CD14-positive monocyte (primary cell): ENCODE measurements around the gene SRPRB. TPM values are rescaled to one million over a fixed set of nuclear protein-coding genes. Genes with fewer than 3 reads are reported as not detected.

ENCODE experiments used
- DNase-seq, 3 donors: peaks; one replicate each; pipeline ENCODE4 v3.0.0-alpha.2; 2011 to 2022
- H2AFZ ChIP-seq: 2 replicates; pipeline ENCODE4 v1.6.0; 2012; ENCODE audit warnings: mild to moderate bottlenecking, low read depth, low read length, inconsistent platforms; ENCODE audit not compliant: insufficient read depth, poor library complexity, severe bottlenecking
- H3K27ac ChIP-seq, 2 donors: 1 replicate in 1 of 2; 2 replicates in 1 of 2; pipeline ENCODE4 v1.5.1; 2012 to 2013; ENCODE audit warnings: low read length in 2 of 2, control low read depth in 1 of 2, inconsistent platforms in 1 of 2, low read depth in 1 of 2, mild to moderate bottlenecking in 1 of 2
- H3K27me3 ChIP-seq, 2 donors: one replicate each; pipeline versions ENCODE4 v1.6.0 to v1.6.1; 2011 to 2013; ENCODE audit warnings: low read length in 2 of 2; ENCODE audit not compliant: control insufficient read depth in 2 of 2, insufficient read depth in 2 of 2
- H3K36me3 ChIP-seq, 2 donors: replicated peaks in 1 of 2; 1 replicate in 1 of 2; 2 replicates in 1 of 2; pipeline versions ENCODE4 v1.5.1 to v1.6.1; 2012 to 2013; ENCODE audit warnings: low read length in 2 of 2, control low read depth in 1 of 2, inconsistent platforms in 1 of 2, mild to moderate bottlenecking in 1 of 2; ENCODE audit not compliant: insufficient read depth in 2 of 2, control insufficient read depth in 1 of 2
- H3K4me1 ChIP-seq, 2 donors: 1 replicate in 1 of 2; 2 replicates in 1 of 2; pipeline versions ENCODE4 v1.5.1 to v1.6.1; 2012 to 2013; ENCODE audit warnings: low read length in 2 of 2, control low read depth in 1 of 2, inconsistent platforms in 1 of 2, mild to moderate bottlenecking in 1 of 2, moderate library complexity in 1 of 2; ENCODE audit not compliant: insufficient read depth in 2 of 2, control insufficient read depth in 1 of 2
- H3K4me2 ChIP-seq: replicated peaks from 2 replicates; pipeline ENCODE3; 2012; ENCODE audit warnings: low read length, moderate library complexity, mild to moderate bottlenecking; ENCODE audit not compliant: poor library complexity, severe bottlenecking; ENCODE audit errors: extremely low read depth
- H3K4me3 ChIP-seq, 3 experiments: fragments of 200-600 bp in 1 of 3; sonication (generic) in 1 of 3; replicated peaks in 1 of 3; 1 replicate in 2 of 3; 2 replicates in 1 of 3; pipeline ENCODE4 v1.5.1; 2011 to 2013; ENCODE audit warnings: low read length in 3 of 3, mild to moderate bottlenecking in 3 of 3, control low read depth in 2 of 3, low read depth in 2 of 3, inconsistent platforms in 1 of 3, moderate library complexity in 1 of 3
- H3K79me2 ChIP-seq: 2 replicates; pipeline ENCODE4 v1.6.0; 2012; ENCODE audit warnings: mild to moderate bottlenecking, control low read depth, inconsistent platforms, low read length, moderate library complexity; ENCODE audit not compliant: insufficient read depth
- H3K9ac ChIP-seq: 2 replicates; pipeline ENCODE4 v1.6.0; 2017; ENCODE audit warnings: low read length, mild to moderate bottlenecking; ENCODE audit not compliant: insufficient read depth, poor library complexity, severe bottlenecking
- H3K9me3 ChIP-seq, 2 donors: replicated peaks in 1 of 2; 1 replicate in 1 of 2; 2 replicates in 1 of 2; pipeline versions ENCODE4 v1.5.1 to v1.6.1; 2012 to 2013; ENCODE audit warnings: low read length in 2 of 2, control low read depth in 1 of 2; ENCODE audit not compliant: control insufficient read depth in 1 of 2, insufficient read depth in 1 of 2
- H4K20me1 ChIP-seq: 2 replicates; pipeline ENCODE4 v1.6.0; 2012; ENCODE audit warnings: mild to moderate bottlenecking, low read length, control low read depth, moderate library complexity; ENCODE audit not compliant: insufficient read depth
- H3K27ac Mint-ChIP-seq, 7 donors: one replicate each; pipeline ENCODE4 v1.8.0; 2020; ENCODE audit warnings: mild to moderate bottlenecking in 7 of 7, mixed read lengths in 7 of 7, moderate library complexity in 6 of 7, inconsistent platforms in 2 of 7
- H3K27me3 Mint-ChIP-seq, 3 donors: one replicate each; pipeline ENCODE4 v1.8.0; 2021 to 2022; ENCODE audit warnings: low read depth in 3 of 3, mild to moderate bottlenecking in 3 of 3, mixed read lengths in 3 of 3, moderate library complexity in 3 of 3, inconsistent platforms in 1 of 3
- H3K36me3 Mint-ChIP-seq, 2 donors: one replicate each; pipeline ENCODE4 v1.8.0; 2020; ENCODE audit warnings: mixed read lengths in 2 of 2, inconsistent platforms in 1 of 2, mild to moderate bottlenecking in 1 of 2
- H3K4me1 Mint-ChIP-seq: one replicate; pipeline ENCODE4 v1.8.0; 2020; ENCODE audit warnings: mild to moderate bottlenecking, mixed read lengths
- H3K4me3 Mint-ChIP-seq, 2 donors: one replicate each; pipeline ENCODE4 v1.8.0; 2020; ENCODE audit warnings: mild to moderate bottlenecking in 2 of 2, mixed read lengths in 2 of 2, moderate library complexity in 1 of 2
- H3K9me3 Mint-ChIP-seq, 7 donors: one replicate each; pipeline ENCODE4 v1.8.0; 2020 to 2022; ENCODE audit warnings: mixed read lengths in 7 of 7, mild to moderate bottlenecking in 6 of 7, moderate library complexity in 6 of 7, inconsistent platforms in 2 of 7
- CTCF ChIP-seq: fragments of 200-600 bp; IDR thresholded peaks from one replicate; pipeline ENCODE4 v1.8.0; 2022; ENCODE audit warnings: antibody characterized with exemption, mild to moderate bottlenecking
- WGBS: methylation state at CpG from one replicate; pipeline ENCODE4 v1.1.5; 2013; ENCODE audit warnings: missing lambda C conversion rate; ENCODE audit not compliant: insufficient coverage; 5-methylcytosine and 5-hydroxymethylcytosine counted together
- intact Hi-C, 2 donors: fragments of 100-400 bp; cut with micrococcal nuclease; formaldehyde crosslinking; loops; one replicate each; pipeline versions ENCODE4 v1.15.0 to v1.15.1; 2023
- polyA plus RNA-seq, 3 donors: library from polyadenylated mRNA; depleted of rRNA in 1 of 3; unstranded in 2 of 3; stranded (reverse) in 1 of 3; fragments of 300-500 nt in 2 of 3; fragments of >200 nt in 1 of 3; fragmentation: Illumina TruSeq in 2 of 3; gene quantifications; 1 replicate in 2 of 3; 2 replicates in 1 of 3; pipeline ENCODE4 v1.2.3, GENCODE V29; 2012 to 2021

The SRPRB gene
- polyA plus RNA-seq, 3 donors: 6.1 to 30.6 (median 29.9) TPM

GRCh38 chr3:133825969-133826727, 20.5 kb downstream of the SRPRB start:
- DNase-seq: no peak
- no peaks in the 10 kb centered on the region for H3K4me1 ChIP-seq
- Mint-ChIP-seq H3K27ac (no peak overlapping the region), H3K4me1 (no peaks in the 10 kb centered on the region), H3K9me3 (no peaks in the 10 kb centered on the region), H3K36me3 (peaks cover 32 to 36% of the 10 kb centered on the region in 2 donors), H3K4me3 (no peak overlapping the region), H3K27me3 (peaks cover 0 to 11% (median 1%) of the 10 kb centered on the region in 3 donors)
- H3K27ac ChIP-seq: no peak overlapping the region
- no peaks in the 10 kb centered on the region for H4K20me1 ChIP-seq
- no peaks in the 10 kb centered on the region for H3K27me3 ChIP-seq
- intact Hi-C loops: no loop called here
- no peaks in the 10 kb centered on the region for H3K79me2 ChIP-seq
- no peak overlapping the region for H3K9ac ChIP-seq
- no peak overlapping the region for H2AFZ ChIP-seq
- H3K9me3 ChIP-seq: no peaks in the 10 kb centered on the region
- H3K36me3 ChIP-seq: peaks cover 25 to 44% of the 10 kb centered on the region in 2 donors
- no CpG with 5 or more reads among the region's 12 CpGs for WGBS
- H3K4me2 ChIP-seq: no peak overlapping the region
- no peak overlapping the region for H3K4me3 ChIP-seq
- no peak for TF ChIP-seq CTCF

- Mint-ChIP-seq H3K9me3 (no peaks in the 10 kb centered on the region), H3K27me3 (peaks cover 0 to 11% (median 1%) of the 10 kb centered on the region in 3 donors)
- no CpG with 5 or more reads among the region's 1 CpG for WGBS
These were observed 21.5 kb downstream of the SRPRB start for GRCh38 chr3:133827136-133827535.

More at GRCh38 chr3:133827136-133827535, 21.5 kb downstream of the SRPRB start:
- Histone ChIP-seq H3K27me3 (no peaks in the 10 kb centered on the region), H3K79me2 (no peaks in the 10 kb centered on the region), H3K4me1 (no peaks in the 10 kb centered on the region), H4K20me1 (no peaks in the 10 kb centered on the region), H3K36me3 (peaks cover 15 to 34% of the 10 kb centered on the region in 2 donors), H3K4me3 (no peak overlapping the region), H3K9me3 (no peaks in the 10 kb centered on the region), H2AFZ (no peak overlapping the region), H3K4me2 (no peak overlapping the region), H3K9ac (no peak overlapping the region), H3K27ac (no peak overlapping the region)
- no peak for TF ChIP-seq CTCF
- peaks cover 23 to 29% of the 10 kb centered on the region in 2 donors for H3K36me3 Mint-ChIP-seq
- H3K27ac Mint-ChIP-seq: peak overlapping the region in 1 of 7 donors; percentile 24
- H3K4me1 Mint-ChIP-seq: no peaks in the 10 kb centered on the region
- intact Hi-C loops: no loop called here
- no peak overlapping the region for H3K4me3 Mint-ChIP-seq
- DNase-seq: no peak
